Activated T-cell treated with anti-CD3 and anti-CD28 coated beads for 4 hours (primary cell): ENCODE data around the gene KBTBD2.
"Not testable (repeated sequence)": the region's sequence is repeated elsewhere in the genome, so short reads cannot be mapped to it uniquely, and the experiment has no call there.

Source experiments
- DNase-seq: peaks from one replicate; pipeline ENCODE4 v3.0.0-alpha.2; 2020

Gene KBTBD2

GRCh38 chr7:32892521-32893206, 1.1 kb upstream of the KBTBD2 start:
- peak; percentile 21 for DNase-seq

- DNase-seq, result peak; percentile 94
Measured at GRCh38 chr7:32891800-32892520, 400 bp upstream of the KBTBD2 start.

- no peak for DNase-seq
Measured at GRCh38 chr7:32890793-32891042, 842 bp downstream of the KBTBD2 start.

DNA sequence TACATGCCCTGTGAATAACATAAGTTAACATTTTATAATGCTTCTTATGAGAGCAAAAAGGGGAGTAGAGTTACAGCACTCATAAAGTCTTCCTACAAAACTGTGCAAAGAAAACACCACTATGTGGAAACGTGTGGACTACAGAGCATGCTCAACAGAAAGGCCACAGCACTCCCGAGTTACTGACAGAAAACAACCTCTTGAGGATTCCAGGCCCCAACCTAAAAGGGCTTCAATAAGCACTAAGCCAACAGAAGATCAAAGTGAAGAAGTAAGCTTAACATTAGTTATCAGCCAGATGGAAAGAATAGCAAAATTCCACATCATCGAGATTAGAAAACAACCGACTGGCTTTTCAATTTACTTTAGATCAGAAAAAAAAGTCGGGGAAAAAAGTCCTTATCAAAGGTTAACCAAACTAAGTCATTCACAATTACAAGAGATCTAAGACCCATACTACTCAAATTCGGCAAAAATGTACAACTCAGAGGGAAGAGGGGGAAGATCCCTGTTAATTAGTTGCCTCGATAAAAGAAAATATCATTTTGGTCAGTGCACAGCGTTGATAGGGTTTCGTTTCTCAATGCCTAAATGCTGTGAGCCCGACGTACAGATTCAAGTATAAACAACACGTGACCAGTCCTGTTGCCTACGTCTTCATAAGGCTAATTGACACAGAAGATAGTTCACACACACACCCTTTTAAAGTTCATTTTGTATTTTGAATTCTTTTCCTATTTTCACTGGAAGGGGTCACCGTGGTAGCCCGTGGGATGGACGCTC, 1.4 kb downstream of the KBTBD2 start:
- DNase-seq, result peak; percentile 16

GRCh38 chr7:32888505-32888904, 3.1 kb downstream of the KBTBD2 start:
- DNase-seq, result no peak

- no peak for DNase-seq
Measured at GRCh38 chr7:32887395-32887794, 4.2 kb downstream of the KBTBD2 start.

- no peak for DNase-seq
Measured at GRCh38 chr7:32881074-32881982, 10.2 kb downstream of the KBTBD2 start.

DNA sequence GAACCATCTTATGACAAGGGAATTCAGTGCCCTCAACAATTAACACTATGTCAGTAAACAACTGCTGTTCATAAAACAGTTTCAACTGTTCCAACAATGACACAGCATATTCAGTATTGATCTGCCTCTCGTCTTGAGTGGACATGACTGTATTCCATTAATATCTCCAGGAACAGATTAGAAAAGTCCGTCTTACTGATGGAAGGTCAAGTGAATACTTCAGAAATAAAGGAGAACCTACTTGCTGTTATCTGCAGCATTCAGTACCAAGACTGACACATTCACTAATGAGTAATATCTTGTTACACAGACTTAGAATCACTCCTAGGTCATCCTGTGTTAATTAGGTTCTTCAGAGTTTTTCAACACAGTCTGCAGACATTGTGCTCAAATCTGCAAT, 12.1 kb downstream of the KBTBD2 start:
- DNase-seq, result no peak

DNA sequence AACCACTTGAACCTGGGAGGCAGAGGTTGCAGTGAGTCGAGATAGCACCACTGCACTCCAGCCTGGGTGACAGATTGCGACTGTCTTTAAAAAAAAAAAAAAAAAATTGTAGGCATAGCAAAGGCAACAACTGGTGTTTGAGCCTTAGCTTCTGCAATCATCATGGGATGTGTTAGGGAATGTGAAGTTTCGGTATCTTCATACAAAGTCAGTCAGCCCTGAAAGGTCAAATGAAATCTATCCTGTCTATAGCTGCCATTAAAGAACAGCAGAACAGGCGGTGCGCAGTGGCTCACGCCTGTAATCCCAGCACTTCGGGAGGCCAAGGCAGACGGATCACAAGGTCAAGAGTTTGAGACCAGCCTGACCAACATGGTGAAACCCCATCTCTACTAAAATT, 13.5 kb downstream of the KBTBD2 start:
- DNase-seq, result not testable (repeated sequence)

- no peak for DNase-seq
Measured at GRCh38 chr7:32872421-32872820, 19.1 kb downstream of the KBTBD2 start.

GRCh38 chr7:32871624-32872371, 19.8 kb downstream of the KBTBD2 start:
- DNase-seq, result no peak

- DNase-seq, result no peak
Measured at GRCh38 chr7:32870298-32870697, 21.3 kb downstream of the KBTBD2 start.

DNA sequence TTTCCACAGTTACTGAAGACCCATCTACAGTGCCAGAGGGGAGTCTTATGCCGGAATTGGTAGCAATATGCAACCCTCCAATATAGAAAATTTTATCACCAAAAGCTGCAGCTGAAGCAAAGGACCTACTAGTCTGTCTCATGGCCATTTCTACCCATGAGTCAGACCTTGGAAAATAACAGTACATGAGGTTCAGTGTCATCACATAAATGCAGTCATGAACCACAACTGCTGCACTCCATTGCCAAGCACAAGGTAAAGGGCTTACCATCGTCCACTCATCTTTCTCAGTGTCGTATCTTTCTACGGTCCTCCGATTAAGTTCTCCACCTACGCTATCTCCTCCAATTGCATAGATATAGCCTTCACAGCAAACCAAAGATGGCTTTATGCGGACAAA, 21.8 kb downstream of the KBTBD2 start:
- no peak for DNase-seq

DNA sequence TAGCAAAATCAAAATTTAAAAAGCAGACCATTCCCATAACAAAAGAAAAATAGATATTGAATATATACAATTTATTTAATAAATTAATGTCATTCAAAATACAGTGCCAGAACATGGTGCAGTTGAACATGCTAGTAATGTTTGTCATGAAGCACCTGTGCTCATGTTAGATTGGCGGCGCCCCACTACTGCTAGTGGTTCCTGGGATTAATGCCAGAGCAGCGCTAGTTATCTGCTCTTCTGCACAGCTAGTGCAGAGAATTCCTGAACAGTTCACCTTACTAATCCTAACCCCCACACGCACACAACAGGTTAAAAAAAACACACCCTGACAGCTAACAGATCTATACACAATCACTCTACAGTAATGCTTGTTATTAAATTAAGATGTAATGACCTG, 23.4 kb downstream of the KBTBD2 start:
- no peak for DNase-seq

DNA sequence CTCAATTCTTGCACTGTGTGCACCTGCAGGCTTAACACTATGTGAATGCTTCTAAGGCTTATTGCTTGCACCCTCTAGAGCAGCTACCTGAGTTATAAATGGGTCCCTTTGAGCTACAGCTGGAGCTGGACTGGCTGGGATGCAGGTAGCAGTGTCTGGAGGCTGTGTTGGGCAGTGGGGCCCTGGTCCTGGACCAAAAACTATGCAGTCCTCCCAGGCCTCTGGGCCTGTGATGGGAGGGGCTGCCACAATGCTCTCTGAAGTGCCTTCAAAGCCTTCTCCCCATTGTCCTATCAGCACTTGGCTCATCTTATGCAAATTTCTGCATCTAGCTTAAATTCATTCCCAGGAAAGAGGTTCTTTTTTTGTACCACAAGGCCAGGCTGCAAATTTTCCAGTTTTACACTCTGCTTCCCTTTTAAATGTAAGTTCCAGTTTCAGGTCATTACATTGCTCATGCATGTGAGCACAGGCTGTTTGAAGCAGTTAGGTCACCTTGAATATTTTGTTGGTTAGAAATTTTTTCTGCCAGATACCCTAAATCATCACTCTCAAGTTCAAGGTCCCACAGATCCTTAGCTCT, 26.0 kb downstream of the KBTBD2 start:
- no peak for DNase-seq

DNA sequence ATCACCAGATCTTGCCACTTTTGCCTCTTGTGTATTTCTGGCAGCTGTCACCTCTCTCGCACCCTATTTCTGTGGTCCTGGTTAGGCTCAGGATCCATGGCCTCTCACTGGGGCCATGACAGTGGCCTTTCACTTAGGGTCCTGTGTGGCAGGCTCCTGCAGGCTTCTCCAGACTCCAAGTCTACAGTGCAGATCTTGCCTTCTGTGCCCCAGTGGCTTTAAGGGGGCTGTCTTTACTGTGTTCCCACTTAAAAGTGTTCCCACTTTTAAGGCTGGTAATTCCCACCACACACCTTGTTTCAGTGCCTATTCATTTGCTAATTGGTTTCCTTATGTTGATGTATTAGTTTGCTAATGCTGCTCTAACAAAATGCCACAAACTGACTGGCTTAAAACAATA, 27.7 kb downstream of the KBTBD2 start:
- not testable (repeated sequence) for DNase-seq

DNA sequence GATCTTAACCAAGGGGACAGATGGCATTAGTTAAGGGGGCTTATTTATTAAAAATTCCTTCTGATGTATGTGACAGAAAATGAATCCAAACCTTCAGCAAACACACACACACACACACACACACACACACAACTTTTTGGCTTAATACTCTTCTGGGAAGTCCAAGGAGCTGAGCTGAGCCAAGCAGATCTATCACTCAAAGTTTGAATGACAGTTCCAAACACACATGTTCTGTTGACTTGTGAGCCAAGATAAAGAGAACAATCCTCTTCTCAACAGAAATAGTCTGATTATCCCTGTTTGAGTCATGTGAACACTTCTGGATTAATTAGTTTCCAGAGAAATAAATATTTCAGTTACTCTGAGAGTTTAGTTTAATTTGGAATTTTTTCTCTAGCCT, 31.5 kb downstream of the KBTBD2 start:
- no peak for DNase-seq

DNA sequence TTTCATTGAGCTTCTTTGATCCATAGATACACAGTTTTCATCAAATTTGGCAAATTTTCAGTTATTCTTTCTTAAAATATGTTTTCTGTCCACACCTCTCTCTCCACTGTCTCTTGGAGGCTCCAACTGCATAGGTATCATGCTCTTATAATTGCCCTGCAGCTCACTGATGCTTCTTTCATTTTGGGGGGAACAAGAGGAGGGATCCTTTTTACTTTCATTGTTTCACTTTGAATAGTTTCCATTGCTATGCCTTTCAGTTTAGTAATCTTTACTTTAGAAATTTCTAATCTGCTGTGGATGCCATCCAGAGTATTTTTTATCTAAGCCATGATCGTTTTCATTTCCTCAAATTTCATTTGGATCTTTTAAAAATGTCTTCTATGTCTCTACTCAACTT, 32.9 kb downstream of the KBTBD2 start:
- no peak for DNase-seq

DNA sequence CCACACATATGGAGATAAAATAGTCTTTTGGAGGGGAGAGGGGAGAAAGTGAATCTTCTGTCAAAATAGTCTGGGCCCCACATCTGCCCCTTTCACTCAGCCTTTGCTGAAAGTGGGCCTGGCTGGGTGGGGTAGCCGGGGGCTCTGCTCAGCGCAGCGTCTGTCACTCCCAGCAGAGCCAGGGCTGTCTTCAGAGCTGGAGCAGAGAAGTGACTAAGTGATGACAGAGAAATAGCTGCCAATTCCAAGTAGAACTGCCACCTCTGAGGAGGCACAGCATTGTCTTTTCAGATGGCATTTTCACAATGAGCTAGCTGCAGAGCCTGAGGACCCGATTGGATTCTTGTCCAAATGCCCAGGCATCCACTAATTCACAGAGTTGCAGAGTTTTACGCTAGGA, 34.5 kb downstream of the KBTBD2 start:
- not testable (repeated sequence) for DNase-seq

- DNase-seq, result not testable (repeated sequence)
Measured at GRCh38 chr7:32855837-32856775, 35.5 kb downstream of the KBTBD2 start.

DNA sequence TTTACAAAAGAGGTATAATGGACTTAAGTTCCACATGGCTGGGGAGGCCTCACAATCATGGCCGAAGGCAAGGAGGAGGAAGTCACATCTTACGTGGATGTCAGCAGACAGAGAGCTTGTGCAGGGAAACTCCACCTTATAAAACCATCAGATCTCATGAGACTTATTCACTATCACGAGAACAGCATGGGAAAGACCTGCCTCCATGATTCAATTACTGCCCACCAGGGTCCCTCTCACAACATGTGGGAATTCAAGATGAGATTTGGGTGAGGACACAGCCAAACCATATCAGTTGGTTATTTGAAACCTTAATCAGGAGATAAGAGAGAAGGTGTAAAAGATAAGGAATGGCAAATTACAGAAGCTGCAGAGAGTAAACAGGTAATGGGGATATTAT, 40.9 kb downstream of the KBTBD2 start:
- DNase-seq, result not testable (repeated sequence)
